GM12891 (cell line): ENCODE data around the gene CALML4.
A peak's percentile ranks its signal among the peaks of the same experiment; 100 is the strongest.
"Not testable (repeated sequence)": the region's sequence is repeated elsewhere in the genome, so short reads cannot be mapped to it uniquely, and the experiment has no call there.

Experiments
- DNase-seq: peaks from one replicate; pipeline ENCODE4 v3.0.0; 2011; ENCODE audit warnings: low spot score; ENCODE audit not compliant: insufficient read length
- FAIRE-seq: peaks from 2 replicates; lab custom pipeline; 2011; peaks lifted over from hg19 to GRCh38; lab: Jason Lieb, UNC
- PAX5 ChIP-seq: IDR thresholded peaks from 2 replicates; pipeline ENCODE4 v1.6.1; 2011; ENCODE audit warnings: low read length, moderate library complexity, mild to moderate bottlenecking; ENCODE audit not compliant: insufficient read depth, severe bottlenecking
- POLR2A ChIP-seq: IDR thresholded peaks from 2 replicates; pipeline ENCODE4 v1.6.1; 2011; ENCODE audit warnings: low read depth, low read length, control low read depth
- POLR2AphosphoS5 ChIP-seq: IDR thresholded peaks from 2 replicates; pipeline ENCODE4 v1.6.1; 2011; ENCODE audit warnings: low read depth, low read length, control low read depth
- POU2F2 ChIP-seq: IDR thresholded peaks from 2 replicates; pipeline ENCODE4 v1.6.1; 2011; ENCODE audit warnings: low read depth, mild to moderate bottlenecking, control low read depth, low read length, moderate library complexity
- SPI1 ChIP-seq: IDR thresholded peaks from 2 replicates; pipeline ENCODE4 v1.6.1; 2011; ENCODE audit warnings: low read depth, low read length, control low read depth
- TAF1 ChIP-seq: IDR thresholded peaks from 2 replicates; pipeline ENCODE4 v1.6.1; 2011; ENCODE audit warnings: low read depth, low read length, control low read depth

Gene CALML4

GRCh38 chr15:68232937-68233336 is 27.8 kb upstream of the CALML4 start:
- no peak for DNase-seq
- TF ChIP-seq SPI1 (peak; percentile 71), POLR2A (no peak), POU2F2 (no peak), TAF1 (no peak), PAX5 (no peak)
- no peak for FAIRE-seq

DNA sequence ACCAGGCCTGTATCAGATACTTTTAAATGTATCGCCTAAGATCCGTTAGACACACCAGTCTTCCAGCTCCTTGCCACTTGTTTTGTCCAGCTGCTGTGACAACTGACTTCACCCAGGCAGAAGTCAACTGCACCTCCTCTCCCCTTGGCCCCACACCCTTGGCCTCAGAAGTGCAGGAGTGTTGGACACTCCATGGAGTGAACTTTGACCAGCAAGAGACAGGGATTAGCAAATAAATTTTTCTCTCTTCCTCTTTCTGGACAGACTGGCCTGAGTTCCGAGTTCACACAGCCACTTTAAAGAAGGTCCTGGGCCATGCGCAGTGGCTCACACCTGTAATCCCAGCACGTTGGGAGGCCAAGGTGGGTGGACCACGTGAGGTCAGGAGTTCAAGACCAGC is 27.3 kb upstream of the CALML4 start:
- no peak for FAIRE-seq
- DNase-seq = no peak
- TF ChIP-seq POU2F2 (no peak), POLR2A (no peak)

GRCh38 chr15:68231102-68231818 is 26.1 kb upstream of the CALML4 start:
- DNase-seq (no peak), FAIRE-seq (no peak)
- no peak for TF ChIP-seq POLR2AphosphoS5

DNA sequence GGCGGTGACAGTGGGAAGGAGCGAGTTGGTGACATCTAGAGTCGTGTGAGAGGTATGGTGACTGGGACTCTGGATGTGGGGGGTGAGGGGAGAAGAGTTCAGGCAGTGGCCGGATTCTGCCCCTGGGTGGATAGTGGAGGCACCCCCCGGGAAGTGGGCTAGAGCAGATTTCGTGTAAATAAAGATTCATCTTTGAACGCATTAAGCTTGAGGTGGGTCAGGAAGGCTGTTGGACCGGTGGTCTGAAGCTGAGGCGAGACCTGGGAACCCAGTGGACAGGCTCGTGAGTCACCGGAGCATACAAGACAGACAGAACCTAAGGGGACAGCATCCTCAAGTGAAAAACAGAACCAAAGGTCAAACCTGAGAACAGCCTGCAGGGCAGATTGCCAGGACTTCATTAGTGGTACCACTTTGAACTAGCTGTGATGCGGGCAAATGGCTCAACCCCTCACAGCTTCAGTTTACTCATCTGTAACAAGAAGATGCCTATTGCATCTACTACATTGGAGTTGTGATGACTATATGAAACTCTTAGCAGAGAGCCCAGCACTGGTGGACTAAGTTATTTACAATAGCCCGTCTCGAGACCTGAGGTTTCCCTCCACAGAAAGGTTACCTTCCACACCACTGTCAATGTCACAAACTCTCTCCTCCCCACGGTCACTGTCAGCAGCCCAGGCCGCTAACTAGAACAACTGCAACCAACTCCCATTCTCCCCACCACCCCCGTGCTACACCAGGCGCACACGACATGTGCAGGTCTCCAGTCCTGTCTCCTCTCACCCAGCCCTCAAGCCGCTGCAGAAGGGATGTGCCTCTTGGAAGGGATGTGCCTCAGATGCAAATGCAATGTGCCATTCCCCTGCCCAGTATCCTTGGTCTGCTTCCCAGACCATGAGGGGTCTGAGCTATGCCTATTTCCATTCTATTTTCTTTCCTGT is 25.3 kb upstream of the CALML4 start:
- TF ChIP-seq PAX5 (no peak), POU2F2 (no peak), SPI1 (no peak), POLR2A (no peak), POLR2AphosphoS5 (no peak), TAF1 (no peak)
- no peak for DNase-seq
- FAIRE-seq = peak; percentile 9

DNA sequence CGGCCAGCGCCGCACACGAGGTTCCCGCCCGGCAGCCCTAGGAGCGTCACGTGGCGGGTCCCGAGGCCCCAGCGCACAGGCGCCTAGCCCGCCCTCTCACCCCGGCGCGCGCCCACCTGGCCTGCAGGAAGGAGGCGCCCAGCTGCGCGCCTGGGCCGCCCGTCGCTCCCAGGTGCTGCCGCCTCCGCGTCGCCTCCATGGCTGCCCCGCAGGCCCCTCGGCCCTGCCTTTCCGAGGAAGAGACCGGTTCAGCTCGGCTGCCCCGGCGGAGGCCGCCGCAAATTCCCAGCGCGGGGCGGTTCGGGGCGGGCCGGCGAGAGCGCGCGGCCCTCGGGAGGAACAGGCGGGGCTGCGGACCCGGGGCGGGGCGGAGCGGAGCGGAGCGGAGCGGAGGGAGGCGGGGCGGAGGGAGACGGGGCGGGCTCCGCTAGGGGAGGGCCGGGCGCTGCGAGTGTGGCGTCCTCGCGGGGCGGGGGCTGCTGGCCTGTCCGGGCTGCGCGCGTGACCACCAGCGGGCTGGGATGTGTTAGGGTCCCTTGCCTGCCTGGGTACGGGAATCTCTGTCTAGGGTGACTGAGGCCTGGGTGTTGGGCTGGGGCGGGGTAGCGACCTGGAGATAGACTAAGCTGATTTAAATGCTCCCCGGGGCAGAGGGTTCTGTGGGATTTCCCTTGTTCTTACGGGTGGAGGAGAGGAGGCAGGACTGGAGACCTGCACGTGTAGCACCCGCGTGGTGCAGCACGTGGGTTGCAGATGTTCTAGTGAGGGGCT is 24.4 kb upstream of the CALML4 start, which contains the start of gene CLN6:
Gene CLN6, minus strand, starts transcription at position 343 of the 771 bp plus-strand sequence. Its CDS starts 144 bp downstream, at position 199.
- TF ChIP-seq POU2F2 (0 out of 2 replicates have a peak, but pooled peaks have one; percentile 20), TAF1 (no peak; the same call in 1 of the 2 replicates), POLR2AphosphoS5 (no peak; the same call in 1 of the 2 replicates), POLR2A (no peak; the same call in 1 of the 2 replicates), SPI1 (no peak), PAX5 (peak; percentile 94)
- DNase-seq (peak; percentile 89), FAIRE-seq (peak; percentile 88)

GRCh38 chr15:68228971-68229385 is 23.8 kb upstream of the CALML4 start:
- FAIRE-seq (no peak), DNase-seq (no peak)
- TF ChIP-seq PAX5 (no peak), POLR2A (peak; percentile 21; the same call in 1 of the 2 replicates), TAF1 (no peak), SPI1 (no peak), POU2F2 (peak; percentile 6), POLR2AphosphoS5 (no peak)

DNA sequence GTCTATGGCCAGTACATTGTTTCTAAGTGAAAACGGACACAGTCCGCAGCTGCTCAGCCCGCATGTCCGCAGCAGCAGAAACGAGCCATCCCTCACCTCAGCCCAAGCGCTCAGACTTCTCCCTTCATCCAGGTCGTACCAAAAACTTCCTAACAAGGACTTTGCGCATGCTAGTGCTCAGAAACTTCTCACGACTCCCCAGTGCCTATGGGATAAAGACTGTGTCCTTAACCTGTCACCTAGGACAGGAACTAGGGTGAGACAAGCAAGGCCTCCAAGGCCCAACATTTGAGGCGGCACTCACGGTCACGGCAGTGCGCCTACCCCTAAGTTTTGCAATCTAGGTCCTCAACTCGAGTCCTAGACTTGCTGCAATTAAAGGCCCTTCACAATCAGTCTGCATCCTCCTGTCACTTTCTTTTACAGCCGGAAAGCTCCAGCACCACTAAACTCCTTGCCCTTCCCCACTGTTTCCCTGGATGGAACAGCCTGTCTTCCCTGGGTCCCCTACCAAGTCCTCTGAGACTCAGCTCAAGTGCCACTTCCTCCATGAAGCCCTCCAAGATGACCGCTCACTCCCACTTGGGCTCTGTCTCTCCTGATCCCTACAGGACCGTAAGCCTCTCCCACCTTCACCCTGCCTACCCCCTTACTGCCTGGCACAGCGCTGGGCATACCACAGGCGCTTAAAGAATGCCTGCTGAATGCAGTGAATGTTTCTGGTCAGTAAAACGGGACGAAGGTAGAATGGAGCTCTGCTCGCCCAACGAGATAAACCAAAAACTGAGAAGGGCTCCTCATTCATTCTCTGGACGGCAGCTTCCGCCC is 23.2 kb upstream of the CALML4 start:
- no peak for FAIRE-seq
- DNase-seq = no peak
- peak; percentile 37; the same call in 1 of the 2 replicates for TF ChIP-seq SPI1
- TF ChIP-seq POLR2A = no peak
- TF ChIP-seq POLR2AphosphoS5 = no peak
- TF ChIP-seq POU2F2 = peak; percentile 15; the same call in 1 of the 2 replicates
- TF ChIP-seq TAF1 = no peak

DNA sequence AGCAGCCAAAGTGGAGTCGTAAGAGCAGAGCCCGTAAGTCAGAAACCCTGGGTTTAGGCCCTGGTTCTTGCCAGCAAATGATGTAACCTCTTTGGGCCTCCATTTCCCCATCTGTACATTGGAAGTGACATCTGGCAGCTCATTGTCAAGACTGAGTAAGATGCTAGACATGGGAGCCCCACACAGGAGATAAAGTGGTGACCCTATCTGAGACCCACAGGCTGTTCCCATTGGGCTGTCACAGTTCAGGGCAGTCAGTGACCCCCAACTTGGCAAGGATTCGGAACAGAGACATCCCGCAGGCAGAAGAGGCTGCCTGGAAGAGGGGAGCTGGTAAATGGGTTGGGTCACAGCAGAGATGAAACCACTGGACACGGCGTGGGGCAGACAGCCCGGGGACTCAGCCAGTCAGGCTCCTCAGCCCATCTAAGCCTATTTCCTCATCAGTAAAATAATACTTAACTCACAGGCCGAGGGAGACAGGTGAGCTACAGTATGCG is 22.6 kb upstream of the CALML4 start:
- TF ChIP-seq TAF1 = no peak
- no peak for TF ChIP-seq POU2F2
- TF ChIP-seq SPI1 = no peak
- no peak for TF ChIP-seq POLR2AphosphoS5
- no peak for TF ChIP-seq PAX5
- TF ChIP-seq POLR2A = no peak
- DNase-seq (no peak), FAIRE-seq (no peak)

DNA sequence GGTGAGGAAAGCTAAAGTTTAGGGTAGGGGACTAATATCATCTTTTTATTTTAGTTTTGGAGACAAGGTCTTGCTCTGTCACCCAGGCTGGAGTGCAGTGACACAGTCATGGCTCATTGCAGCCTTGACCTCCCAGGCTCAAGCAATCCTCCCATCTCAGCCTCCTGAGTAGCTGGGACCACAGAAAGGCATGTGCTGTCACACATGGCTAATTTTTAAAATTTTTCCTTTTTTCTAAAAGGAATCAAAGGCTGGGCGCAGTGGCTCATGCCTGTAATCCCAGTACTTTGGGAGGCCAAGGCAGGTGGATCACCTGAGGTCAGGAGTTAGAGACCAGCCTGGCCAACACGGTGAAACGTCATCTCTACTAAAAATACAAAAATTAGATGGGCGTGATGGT is 20.3 kb upstream of the CALML4 start:
- FAIRE-seq, DNase-seq: not testable (repeated sequence)
